OCI-LY3 (cell line): Measurements from ENCODE around the gene SEZ6L.

Source experiments
- EZH2phosphoT487 ChIP-seq: fragments of 200-600 bp; shearing (Covaris generic); IDR thresholded peaks from 2 replicates; pipeline ENCODE4 v1.6.1; 2018; ENCODE audit warnings: antibody characterized with exemption, mixed run types, low read depth
- TF ChIP-seq, protein P1 (sequence below): fragments of 200-600, 300-600 bp; sonication (generic); IDR thresholded peaks from 2 replicates; pipeline ENCODE4 v1.5.1; 2014; ENCODE audit warnings: antibody characterized with exemption, low read length, low read depth

DNA sequence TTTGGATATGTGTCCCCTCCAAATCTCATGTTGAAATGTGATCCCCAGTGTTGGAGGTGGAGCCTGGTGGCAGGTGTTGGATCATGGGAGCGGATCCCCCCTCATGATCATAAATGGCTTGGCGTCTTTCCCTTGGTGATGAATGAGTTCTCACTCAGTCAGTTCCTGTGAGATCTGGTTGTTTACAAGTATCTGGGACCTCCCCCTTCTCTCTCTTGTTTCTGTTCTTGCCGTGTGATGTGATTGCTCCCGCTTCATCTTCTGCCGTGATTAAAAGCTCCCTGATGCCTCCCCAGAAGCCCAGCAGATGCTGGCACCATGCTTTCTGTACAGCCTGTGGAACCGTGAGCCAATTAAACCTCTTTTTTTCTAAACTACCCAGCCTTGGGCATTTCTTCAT, 102.2 kb downstream of the SEZ6L start:
- TF ChIP-seq, protein P1, sequence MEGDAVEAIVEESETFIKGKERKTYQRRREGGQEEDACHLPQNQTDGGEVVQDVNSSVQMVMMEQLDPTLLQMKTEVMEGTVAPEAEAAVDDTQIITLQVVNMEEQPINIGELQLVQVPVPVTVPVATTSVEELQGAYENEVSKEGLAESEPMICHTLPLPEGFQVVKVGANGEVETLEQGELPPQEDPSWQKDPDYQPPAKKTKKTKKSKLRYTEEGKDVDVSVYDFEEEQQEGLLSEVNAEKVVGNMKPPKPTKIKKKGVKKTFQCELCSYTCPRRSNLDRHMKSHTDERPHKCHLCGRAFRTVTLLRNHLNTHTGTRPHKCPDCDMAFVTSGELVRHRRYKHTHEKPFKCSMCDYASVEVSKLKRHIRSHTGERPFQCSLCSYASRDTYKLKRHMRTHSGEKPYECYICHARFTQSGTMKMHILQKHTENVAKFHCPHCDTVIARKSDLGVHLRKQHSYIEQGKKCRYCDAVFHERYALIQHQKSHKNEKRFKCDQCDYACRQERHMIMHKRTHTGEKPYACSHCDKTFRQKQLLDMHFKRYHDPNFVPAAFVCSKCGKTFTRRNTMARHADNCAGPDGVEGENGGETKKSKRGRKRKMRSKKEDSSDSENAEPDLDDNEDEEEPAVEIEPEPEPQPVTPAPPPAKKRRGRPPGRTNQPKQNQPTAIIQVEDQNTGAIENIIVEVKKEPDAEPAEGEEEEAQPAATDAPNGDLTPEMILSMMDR: no peak
- no peak for TF ChIP-seq EZH2phosphoT487
